Stimulated activated CD8-positive, alpha-beta memory T cell treated with anti-CD3 and anti-CD28 coated beads, Interleukin-2, amount 100 ng/mL, for 1 hour (primary cell): Measurements from ENCODE around the gene FAM163B.
A peak's percentile ranks its signal among the peaks of the same experiment; 100 is the strongest.
"Not testable (repeated sequence)": the region's sequence is repeated elsewhere in the genome, so short reads cannot be mapped to it uniquely, and the experiment has no call there.

Source experiments
- DNase-seq, 2 donors: peaks; one replicate each; pipeline ENCODE4 v3.0.0-alpha.2; 2020; ENCODE audit warnings: low read depth in 2 of 2

FAM163B gene

GRCh38 chr9:133640160-133640559, 31.0 kb upstream of the FAM163B start:
- no peak for DNase-seq

DNA sequence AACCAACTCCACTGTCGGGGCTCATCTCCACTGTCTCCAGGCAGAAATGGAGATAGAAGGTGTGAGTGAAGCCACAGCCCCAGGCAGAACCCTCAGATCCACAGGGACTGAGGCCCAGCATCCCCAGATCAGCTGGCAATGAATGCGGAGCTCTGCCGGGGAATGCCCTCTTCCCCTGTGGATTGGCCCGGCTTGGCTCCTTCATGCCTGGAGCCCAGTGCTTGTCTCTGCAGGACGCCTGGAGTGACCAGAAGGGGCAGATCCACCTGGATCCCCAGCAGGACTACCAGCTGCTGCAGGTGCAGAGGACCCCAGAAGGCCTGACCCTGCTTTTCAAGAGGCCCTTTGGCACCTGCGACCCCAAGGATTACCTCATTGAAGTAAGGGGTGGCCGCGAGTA, 30.4 kb upstream of the FAM163B start:
- no peak for DNase-seq

GRCh38 chr9:133638711-133639110, 29.5 kb upstream of the FAM163B start:
- no peak for DNase-seq

DNA sequence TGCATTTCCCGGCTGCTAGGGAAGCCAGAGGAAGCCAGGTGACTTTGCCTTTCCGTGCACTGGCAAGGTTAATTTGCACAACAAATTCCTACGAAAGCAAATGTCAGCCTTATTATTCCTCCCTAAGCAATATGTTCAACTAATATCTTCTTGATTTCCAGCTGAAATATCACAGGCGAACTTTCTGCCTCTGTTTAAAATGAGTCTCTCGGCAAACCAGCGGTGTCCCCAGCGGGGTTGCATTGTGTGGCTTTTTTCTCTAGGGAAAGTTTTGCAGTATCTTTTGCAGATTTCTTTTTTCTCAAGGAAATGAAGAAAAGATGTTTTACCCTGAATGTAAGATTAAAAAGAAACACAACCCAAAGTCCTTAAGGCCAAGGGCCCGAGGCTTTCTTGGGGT, 28.9 kb upstream of the FAM163B start:
- DNase-seq = no peak

- DNase-seq = no peak
These were observed 28.4 kb upstream of the FAM163B start for GRCh38 chr9:133637451-133638055.

- DNase-seq = no peak
These were observed 27.7 kb upstream of the FAM163B start for GRCh38 chr9:133636902-133637301.

- DNase-seq = no peak
These were observed 26.6 kb upstream of the FAM163B start, which contains the start of gene DBH for GRCh38 chr9:133635533-133636531. DBH (plus strand) TSS chr9:133636363; CDS start chr9:133636372, 9 bp downstream.

- DNase-seq = no peak
These were observed 25.9 kb upstream of the FAM163B start for GRCh38 chr9:133635098-133635497.

- no peak for DNase-seq
These were observed 25.0 kb upstream of the FAM163B start for GRCh38 chr9:133634081-133634691.

- DNase-seq = no peak
These were observed 24.5 kb upstream of the FAM163B start for GRCh38 chr9:133633681-133634080.

DNA sequence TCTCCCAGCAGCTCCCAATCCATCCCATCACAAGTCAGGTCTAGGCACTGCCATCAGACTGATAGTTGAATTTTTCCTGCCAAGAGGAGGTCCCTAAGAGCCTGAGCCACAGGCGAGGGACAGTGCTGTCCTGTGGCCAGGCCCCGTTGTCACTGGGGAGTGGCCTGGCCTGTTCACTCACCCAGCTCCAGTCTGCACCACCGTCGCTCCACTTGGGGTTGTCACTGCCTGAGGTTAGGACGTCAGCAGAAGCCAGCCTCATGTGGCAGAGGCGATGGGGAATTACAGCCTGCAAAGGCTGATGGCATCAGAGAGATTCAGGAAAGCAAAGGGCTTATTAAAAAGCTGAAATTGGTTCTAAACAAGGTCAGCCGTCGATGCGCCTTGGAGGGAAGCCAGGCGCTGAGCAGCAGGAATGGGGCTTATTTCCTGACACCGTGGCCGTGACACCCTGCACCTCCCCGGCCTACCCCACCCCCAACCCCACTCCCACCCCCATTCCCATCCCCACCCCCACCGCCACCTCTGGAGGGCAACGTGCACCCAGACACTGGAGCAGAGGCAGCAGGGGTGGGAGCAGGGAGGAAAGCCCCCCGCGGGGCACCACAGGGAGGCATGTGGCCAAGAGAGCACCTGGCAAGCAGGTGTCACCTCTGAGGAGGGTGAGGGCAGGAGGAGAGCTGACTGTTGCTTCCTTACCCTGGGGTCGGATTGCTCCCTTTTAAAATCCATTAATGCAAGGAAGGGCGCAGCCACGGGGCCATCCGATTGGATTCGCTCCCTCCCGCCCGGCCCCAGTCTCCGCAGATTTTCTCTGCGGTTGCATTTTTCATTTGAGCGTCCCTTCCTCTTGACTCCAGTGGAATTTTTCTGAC, 23.9 kb upstream of the FAM163B start:
- no peak for DNase-seq

GRCh38 chr9:133631111-133631510, 21.9 kb upstream of the FAM163B start:
- no peak for DNase-seq

DNA sequence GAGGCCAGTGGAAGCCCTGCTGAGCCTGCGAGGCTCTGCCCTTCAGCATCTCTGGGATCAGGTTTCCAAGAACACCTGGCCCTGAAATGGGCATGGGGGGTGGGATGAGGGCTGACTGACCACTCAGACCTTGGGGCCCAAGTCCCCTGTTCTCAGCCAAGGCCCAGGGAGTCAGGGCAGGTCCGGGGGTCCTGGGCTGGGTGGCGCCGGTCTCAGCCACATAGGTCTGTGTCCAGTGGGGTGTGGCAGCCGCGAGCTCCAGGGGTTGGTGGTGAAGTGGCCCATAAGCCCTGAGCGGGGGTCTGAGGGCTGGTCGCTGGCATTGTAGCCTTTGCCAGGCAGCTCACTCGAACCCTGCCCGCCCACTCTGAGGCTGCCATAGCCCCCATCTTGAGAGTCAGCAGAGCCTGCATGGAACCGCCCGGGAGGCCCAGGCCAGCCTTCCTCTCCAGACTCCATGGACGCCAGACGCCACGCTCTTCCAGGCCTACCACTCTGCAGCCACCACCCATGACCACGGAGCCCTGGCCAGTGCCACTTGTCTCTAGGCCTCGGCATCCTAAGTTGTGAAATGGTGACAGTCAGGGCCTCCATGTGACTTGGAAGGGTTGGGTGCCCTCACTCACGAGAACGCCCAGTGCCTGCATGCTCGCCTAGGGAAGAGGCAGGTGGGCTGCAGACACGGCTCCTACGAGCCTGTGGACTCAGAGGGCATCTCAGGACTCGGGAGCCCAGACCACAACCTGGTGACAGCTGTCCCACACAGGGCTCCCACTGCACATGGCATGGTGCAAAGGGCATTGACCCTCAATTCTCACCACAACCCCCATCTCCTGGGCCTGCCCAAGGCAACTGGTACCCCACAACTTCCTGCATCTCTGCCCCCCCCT, 20.3 kb upstream of the FAM163B start:
- no peak for DNase-seq

DNA sequence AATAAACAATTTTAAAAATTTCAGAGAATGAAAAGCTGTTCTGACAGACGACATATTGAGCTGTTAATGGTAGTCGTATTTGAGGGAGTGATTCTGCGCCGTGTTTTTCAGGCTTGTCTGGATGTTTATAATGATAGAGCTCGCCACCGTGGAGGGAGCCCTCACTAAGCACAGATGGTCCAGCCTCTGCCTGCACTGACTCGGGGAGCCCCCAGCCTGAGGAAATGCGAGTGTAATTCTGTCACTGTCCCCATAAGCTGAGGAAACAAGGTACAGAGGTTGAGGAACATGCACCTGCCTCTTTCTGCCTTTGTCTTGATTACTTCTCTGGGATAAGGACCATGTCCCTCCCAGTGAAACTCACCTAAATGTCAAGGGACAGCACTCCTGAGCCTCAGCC, 19.6 kb upstream of the FAM163B start:
- DNase-seq = no peak

- no peak for DNase-seq
These were observed 18.2 kb upstream of the FAM163B start for GRCh38 chr9:133627341-133627740.

DNA sequence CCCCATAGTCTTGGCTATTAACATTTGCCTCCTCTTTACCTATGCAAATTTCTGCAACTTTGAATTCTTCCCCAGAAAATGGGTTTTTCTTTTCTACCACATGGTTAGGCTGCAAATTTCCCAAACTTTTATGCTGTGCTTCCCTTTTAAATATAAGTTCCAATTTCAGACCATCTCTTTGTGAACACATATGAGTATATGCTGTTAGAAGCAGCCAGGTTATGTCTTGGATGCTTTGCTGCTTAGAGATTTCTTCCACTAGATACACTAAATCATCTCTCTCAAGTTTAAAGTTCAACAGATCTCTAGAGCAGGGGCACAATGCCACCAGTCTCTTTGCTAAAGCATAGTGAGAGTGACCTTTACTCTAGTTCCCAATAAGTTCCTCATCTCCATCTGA, 16.8 kb upstream of the FAM163B start:
- not testable (repeated sequence) for DNase-seq

- no peak for DNase-seq
These were observed 13.4 kb upstream of the FAM163B start for GRCh38 chr9:133622555-133622954.

DNA sequence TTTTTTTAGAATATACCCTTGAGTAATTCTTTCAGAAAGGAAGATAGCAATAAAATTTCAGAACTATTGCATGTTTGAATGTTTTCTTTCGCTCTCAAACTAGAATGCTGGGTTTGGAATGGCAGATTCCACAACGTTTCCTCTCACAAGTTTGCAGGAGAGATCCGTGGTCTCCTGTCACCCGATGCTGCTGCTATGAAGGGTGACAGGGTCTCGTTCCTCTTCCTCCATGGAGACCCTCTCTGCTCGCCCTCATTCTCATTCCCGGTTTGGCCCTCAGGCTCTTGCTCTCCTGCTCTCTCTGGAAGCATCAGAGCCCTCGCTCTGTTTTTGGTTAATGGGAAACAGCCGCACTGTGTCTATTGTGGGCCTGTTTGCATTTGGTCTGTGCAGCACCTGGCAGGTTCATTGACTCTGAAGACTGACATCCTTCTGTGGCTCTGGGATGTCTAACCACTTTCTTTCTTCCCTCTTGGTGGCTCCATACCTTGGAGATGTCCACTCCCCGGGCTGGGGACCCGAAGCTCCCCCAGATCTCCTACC, 12.6 kb upstream of the FAM163B start:
- DNase-seq = no peak

DNA sequence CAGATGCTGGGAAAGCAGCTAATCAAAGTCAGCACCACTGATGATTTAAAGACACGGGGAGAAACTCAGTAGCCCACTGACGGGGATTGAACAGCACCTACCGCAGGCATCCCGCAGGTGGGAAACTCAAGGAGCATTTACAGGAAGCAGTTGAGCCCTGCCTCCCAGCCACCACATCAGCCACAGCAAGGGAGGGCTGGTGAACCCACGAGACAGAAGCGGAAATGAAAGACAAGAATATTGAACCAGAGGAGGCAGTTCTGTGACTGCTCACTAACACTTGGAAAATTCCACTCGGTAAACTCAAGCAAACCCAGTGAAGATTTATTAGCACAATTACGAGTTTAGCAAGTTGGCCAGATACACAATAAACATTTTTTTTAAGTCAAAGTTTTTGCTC, 10.6 kb upstream of the FAM163B start:
- peak; percentile 8 to 43 for DNase-seq

DNA sequence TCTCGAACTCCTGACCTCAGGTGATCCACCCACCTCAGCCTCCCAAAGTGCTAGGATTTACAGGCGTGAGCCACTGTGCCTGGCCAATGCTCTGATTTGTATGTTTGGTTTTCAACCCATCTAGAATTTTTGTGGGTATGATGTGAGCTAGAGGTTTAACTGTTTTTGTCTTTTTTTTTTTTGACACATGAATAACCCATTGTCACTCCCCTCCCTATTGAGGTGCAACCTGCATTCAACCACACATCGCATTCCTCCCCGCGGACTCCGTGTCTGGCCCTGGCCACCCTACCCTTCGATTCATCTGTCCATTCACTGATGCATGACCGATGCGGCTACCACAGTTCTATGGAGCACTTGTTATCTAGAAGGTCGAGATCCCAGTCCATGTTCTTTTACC, 9.5 kb upstream of the FAM163B start:
- DNase-seq = no peak
